Naive thymus-derived CD4-positive, alpha-beta T cell (primary cell): ENCODE data around the gene EXOSC2. TPM values are rescaled to one million over a fixed set of nuclear protein-coding genes. Genes with fewer than 3 reads are reported as not detected.
A peak's percentile ranks its signal among the peaks of the same experiment; 100 is the strongest.

Experiments used
- ATAC-seq: fragments of 150-1000 bp; cut with Tn5 transposase; 2 replicates; pipeline ENCODE4 v1.10.0; 2021; ENCODE audit warnings: mild to moderate bottlenecking, moderate library complexity
- CTCF ChIA-PET: fragments of 350-600 bp; sonication (Branson Sonifier 250); formaldehyde crosslinking; loops from one replicate; lab custom pipeline; 2021; ENCODE audit warnings: antibody characterized with exemption; lab: Charles Lee
- POLR2A ChIA-PET: fragments of 350-600 bp; sonication (Branson Sonifier 250); formaldehyde crosslinking; loops from one replicate; lab custom pipeline; 2021; ENCODE audit warnings: antibody characterized with exemption, inconsistent platforms; lab: Charles Lee
- DNase-seq, 9 donors: peaks; one replicate each; pipeline versions ENCODE4 v3.0.0 to v3.0.0-alpha.2; 2020 to 2022; ENCODE audit warnings: mixed read lengths in 1 of 9
- H3K27ac ChIP-seq: one replicate; pipeline ENCODE4 v1.7.0; 2013; ENCODE audit warnings: mild to moderate bottlenecking, low read depth, low read length, moderate library complexity
- H3K27me3 ChIP-seq, 2 donors: one replicate each; pipeline ENCODE4 v1.7.0; 2013; ENCODE audit warnings: low read length in 2 of 2, mild to moderate bottlenecking in 2 of 2, moderate library complexity in 2 of 2; ENCODE audit not compliant: control insufficient read depth in 2 of 2, insufficient read depth in 2 of 2
- H3K36me3 ChIP-seq, 3 experiments: 1 replicate in 2 of 3; 2 replicates in 1 of 3; pipeline ENCODE4 v1.7.0; 2013; ENCODE audit warnings: low read length in 3 of 3, mild to moderate bottlenecking in 3 of 3, moderate library complexity in 1 of 3; ENCODE audit not compliant: insufficient read depth in 3 of 3, control insufficient read depth in 2 of 3
- H3K4me1 ChIP-seq, 2 donors: one replicate each; pipeline ENCODE4 v1.7.0; 2013; ENCODE audit warnings: low read length in 2 of 2, mild to moderate bottlenecking in 2 of 2, moderate library complexity in 1 of 2; ENCODE audit not compliant: control insufficient read depth in 2 of 2, insufficient read depth in 2 of 2
- H3K4me3 ChIP-seq: 2 replicates; pipeline ENCODE4 v1.7.0; 2013; ENCODE audit warnings: mild to moderate bottlenecking, low read length
- H3K9me3 ChIP-seq, 3 experiments: 1 replicate in 2 of 3; 2 replicates in 1 of 3; pipeline ENCODE4 v1.7.0; 2013; ENCODE audit warnings: low read length in 3 of 3; ENCODE audit not compliant: control insufficient read depth in 2 of 3
- H3K27ac Mint-ChIP-seq, 9 donors: one replicate each; pipeline ENCODE4 v1.8.0; 2020 to 2022; ENCODE audit warnings: mixed read lengths in 9 of 9, mild to moderate bottlenecking in 8 of 9, moderate library complexity in 5 of 9, inconsistent platforms in 2 of 9
- H3K27me3 Mint-ChIP-seq, 5 donors: one replicate each; pipeline ENCODE4 v1.8.0; 2021 to 2022; ENCODE audit warnings: mixed read lengths in 5 of 5, mild to moderate bottlenecking in 1 of 5
- H3K36me3 Mint-ChIP-seq, 5 donors: one replicate each; pipeline ENCODE4 v1.8.0; 2020 to 2022; ENCODE audit warnings: mixed read lengths in 5 of 5, mild to moderate bottlenecking in 3 of 5, inconsistent platforms in 1 of 5
- H3K4me1 Mint-ChIP-seq, 7 donors: one replicate each; pipeline ENCODE4 v1.8.0; 2020 to 2022; ENCODE audit warnings: mixed read lengths in 7 of 7, mild to moderate bottlenecking in 3 of 7, inconsistent platforms in 1 of 7
- H3K4me3 Mint-ChIP-seq, 10 donors: one replicate each; pipeline ENCODE4 v1.8.0; 2020 to 2022; ENCODE audit warnings: mild to moderate bottlenecking in 10 of 10, mixed read lengths in 10 of 10, moderate library complexity in 6 of 10, inconsistent platforms in 2 of 10
- H3K9me3 Mint-ChIP-seq, 11 donors: one replicate each; pipeline ENCODE4 v1.8.0; 2020 to 2022; ENCODE audit warnings: mixed read lengths in 11 of 11, mild to moderate bottlenecking in 4 of 11, inconsistent platforms in 1 of 11, moderate library complexity in 1 of 11
- intact Hi-C, 2 donors: fragments of 100-400 bp; cut with micrococcal nuclease; formaldehyde crosslinking; loops; one replicate each; pipeline ENCODE4 v1.15.1; 2023
- polyA plus RNA-seq, 2 donors: library from polyadenylated mRNA; unstranded; fragments of 300-500 nt; fragmentation: Illumina TruSeq; gene quantifications; one replicate each; pipeline ENCODE4 v1.2.3, GENCODE V29; 2021
- total RNA-seq, 6 experiments: library from RNA in 5 of 6; stranded (reverse) in 5 of 6; gene quantifications; 1 replicate in 5 of 6; 2 replicates in 1 of 6; pipeline ENCODE4 v1.2.3 and lab custom pipeline; 2021 to 2026

The EXOSC2 gene
- total and polyA plus RNA-seq, 7 experiments from 2014 or later: 31.4 to 60.7 (median 57.3) TPM

- intact Hi-C loops: no loop called here
- DNase-seq (no peak), ATAC-seq (peak; percentile 32)
- ChIA-PET POLR2A (no interaction called here), CTCF (no interaction called here)
- peaks cover 0 to 3% (median 0%) of the 10 kb centered on the region in 11 donors for H3K9me3 Mint-ChIP-seq
- H3K4me3 Mint-ChIP-seq: peak overlapping the region; percentile 19 to 91 (median 64)
- peaks cover 34 to 77% (median 44%) of the 10 kb centered on the region in 5 donors for H3K27me3 Mint-ChIP-seq
- no peaks in the 10 kb centered on the region for H3K9me3 ChIP-seq
- no peak overlapping the region for H3K27ac ChIP-seq
- H3K27ac Mint-ChIP-seq: peak overlapping the region in 1 of 9 donors; percentile 67
- no peak overlapping the region for H3K4me3 ChIP-seq
- peaks cover 3 to 35% of the 10 kb centered on the region in 2 donors for H3K27me3 ChIP-seq
- no peaks in the 10 kb centered on the region for H3K36me3 ChIP-seq
- H3K4me1 Mint-ChIP-seq: peaks cover 9 to 32% (median 23%) of the 10 kb centered on the region in 7 donors
- peaks cover 0 to 2% (median 0%) of the 10 kb centered on the region in 5 donors for H3K36me3 Mint-ChIP-seq
- peaks cover 6 to 18% of the 10 kb centered on the region in 2 donors for H3K4me1 ChIP-seq
Measured at GRCh38 chr9:130665431-130666392, 27.9 kb upstream of the EXOSC2 start.

- DNase-seq: no peak
- no peak for ATAC-seq
- Mint-ChIP-seq H3K4me1 (peaks cover 9 to 31% (median 22%) of the 10 kb centered on the region in 7 donors), H3K27ac (no peak overlapping the region), H3K27me3 (peaks cover 34 to 74% (median 41%) of the 10 kb centered on the region in 5 donors), H3K36me3 (peaks cover 0 to 2% (median 0%) of the 10 kb centered on the region in 5 donors), H3K9me3 (peaks cover 0 to 3% (median 0%) of the 10 kb centered on the region in 11 donors), H3K4me3 (peak overlapping the region in 4 of 10 donors; percentile 36 to 91 (median 56))
- H3K36me3 ChIP-seq: no peaks in the 10 kb centered on the region
- no peak overlapping the region for H3K27ac ChIP-seq
- ChIA-PET POLR2A (no interaction called here), CTCF (no interaction called here)
- peaks cover 6 to 18% of the 10 kb centered on the region in 2 donors for H3K4me1 ChIP-seq
- H3K9me3 ChIP-seq: no peaks in the 10 kb centered on the region
- H3K4me3 ChIP-seq: no peak overlapping the region
- intact Hi-C loops: no loop called here
- peaks cover 3 to 30% of the 10 kb centered on the region in 2 donors for H3K27me3 ChIP-seq
Measured at GRCh38 chr9:130666393-130667119, 27.0 kb upstream of the EXOSC2 start.

GRCh38 chr9:130667120-130667435 lies 26.5 kb upstream of the EXOSC2 start:
- Mint-ChIP-seq H3K4me1 (peaks cover 6 to 26% (median 21%) of the 10 kb centered on the region in 7 donors), H3K4me3 (peak overlapping the region in 1 of 10 donors; percentile 91), H3K9me3 (peaks cover 0 to 3% (median 0%) of the 10 kb centered on the region in 11 donors), H3K27me3 (peaks cover 29 to 69% (median 36%) of the 10 kb centered on the region in 5 donors), H3K27ac (no peak overlapping the region), H3K36me3 (peaks cover 0 to 2% (median 0%) of the 10 kb centered on the region in 5 donors)
- Histone ChIP-seq H3K4me3 (no peak overlapping the region), H3K4me1 (peaks cover 6 to 18% of the 10 kb centered on the region in 2 donors), H3K9me3 (no peaks in the 10 kb centered on the region), H3K36me3 (no peaks in the 10 kb centered on the region), H3K27me3 (peaks cover 3 to 25% of the 10 kb centered on the region in 2 donors), H3K27ac (no peak overlapping the region)
- POLR2A ChIA-PET: no interaction called here
- CTCF ChIA-PET: no interaction called here
- DNase-seq (no peak), ATAC-seq (no peak)
- intact Hi-C loops: no loop called here

- ATAC-seq (no peak), DNase-seq (no peak)
- Histone ChIP-seq H3K27ac (no peak overlapping the region), H3K36me3 (no peaks in the 10 kb centered on the region), H3K27me3 (peaks cover 1 to 15% of the 10 kb centered on the region in 2 donors), H3K4me3 (no peak overlapping the region), H3K4me1 (peaks cover 0 to 8% of the 10 kb centered on the region in 2 donors), H3K9me3 (no peaks in the 10 kb centered on the region)
- H3K27ac Mint-ChIP-seq: no peak overlapping the region
- H3K9me3 Mint-ChIP-seq: peaks cover 0 to 3% (median 0%) of the 10 kb centered on the region in 11 donors
- H3K4me1 Mint-ChIP-seq: peaks cover 3 to 19% (median 13%) of the 10 kb centered on the region in 7 donors
- H3K4me3 Mint-ChIP-seq: no peak overlapping the region
- POLR2A ChIA-PET: no interaction called here
- H3K36me3 Mint-ChIP-seq: peaks cover 0 to 2% (median 0%) of the 10 kb centered on the region in 5 donors
- H3K27me3 Mint-ChIP-seq: peaks cover 19 to 59% (median 26%) of the 10 kb centered on the region in 5 donors
- CTCF ChIA-PET: no interaction called here
- intact Hi-C loops: no loop called here
Measured at GRCh38 chr9:130668196-130668595, 25.4 kb upstream of the EXOSC2 start.

GRCh38 chr9:130668659-130669058 lies 24.9 kb upstream of the EXOSC2 start:
- intact Hi-C loops: no loop called here
- no peak for DNase-seq
- Histone ChIP-seq H3K36me3 (no peaks in the 10 kb centered on the region), H3K4me1 (peaks cover 0 to 3% of the 10 kb centered on the region in 2 donors), H3K9me3 (no peaks in the 10 kb centered on the region), H3K27me3 (peaks cover 0 to 10% of the 10 kb centered on the region in 2 donors), H3K27ac (no peak overlapping the region), H3K4me3 (no peak overlapping the region)
- peaks cover 3 to 17% (median 13%) of the 10 kb centered on the region in 7 donors for H3K4me1 Mint-ChIP-seq
- peaks cover 0 to 2% (median 0%) of the 10 kb centered on the region in 5 donors for H3K36me3 Mint-ChIP-seq
- CTCF ChIA-PET: no interaction called here
- POLR2A ChIA-PET: no interaction called here
- no peak overlapping the region for H3K4me3 Mint-ChIP-seq
- peaks cover 19 to 57% (median 26%) of the 10 kb centered on the region in 5 donors for H3K27me3 Mint-ChIP-seq
- ATAC-seq: no peak
- peaks cover 0 to 3% (median 0%) of the 10 kb centered on the region in 11 donors for H3K9me3 Mint-ChIP-seq
- H3K27ac Mint-ChIP-seq: no peak overlapping the region

GRCh38 chr9:130669965-130670364 lies 23.6 kb upstream of the EXOSC2 start:
- Histone ChIP-seq H3K4me3 (no peak overlapping the region), H3K36me3 (no peaks in the 10 kb centered on the region), H3K27me3 (peaks cover 0 to 6% of the 10 kb centered on the region in 2 donors), H3K27ac (no peak overlapping the region), H3K4me1 (no peaks in the 10 kb centered on the region), H3K9me3 (no peaks in the 10 kb centered on the region)
- no peak for ATAC-seq
- no peak for DNase-seq
- intact Hi-C loops: no loop called here
- no peak overlapping the region for H3K4me3 Mint-ChIP-seq
- no peak overlapping the region for H3K27ac Mint-ChIP-seq
- peaks cover 0 to 1% (median 0%) of the 10 kb centered on the region in 11 donors for H3K9me3 Mint-ChIP-seq
- ChIA-PET POLR2A (interaction anchor here (0.7 kb wide), 1 partner anchor 45 kb away, joined by 3 read pairs; no protein-coding TSS in a partner anchor), CTCF (no interaction called here)
- H3K27me3 Mint-ChIP-seq: peaks cover 19 to 46% (median 26%) of the 10 kb centered on the region in 5 donors
- peaks cover 0 to 2% (median 0%) of the 10 kb centered on the region in 5 donors for H3K36me3 Mint-ChIP-seq
- peaks cover 3 to 11% (median 8%) of the 10 kb centered on the region in 7 donors for H3K4me1 Mint-ChIP-seq
